Measurements from ENCODE around the gene PXDN.
"Not testable (repeated sequence)": the region's sequence is repeated elsewhere in the genome, so short reads cannot be mapped to it uniquely, and the experiment has no call there.

Gene PXDN

GRCh38 chr2:1744446-1745170 lies at the start of gene PXDN:
PXDN (minus strand) TSS chr2:1744515; CDS start chr2:1744455, 60 bp downstream.
- no peak for DNase-seq

GRCh38 chr2:1793868-1794445 lies 49.6 kb upstream of the PXDN start:
- DNase-seq = no peak

GRCh38 chr2:1793001-1793867 lies 48.9 kb upstream of the PXDN start:
- DNase-seq = no peak

- no peak for DNase-seq
Measured at GRCh38 chr2:1791685-1792435, 47.5 kb upstream of the PXDN start.

GRCh38 chr2:1791006-1791605 lies 46.8 kb upstream of the PXDN start:
- no peak for DNase-seq

- no peak for DNase-seq
Measured at GRCh38 chr2:1790473-1790872, 46.2 kb upstream of the PXDN start.

- no peak for DNase-seq
Measured at GRCh38 chr2:1789610-1790009, 45.3 kb upstream of the PXDN start.

GRCh38 chr2:1788478-1788959 lies 44.2 kb upstream of the PXDN start:
- no peak for DNase-seq

GRCh38 chr2:1787755-1788477 lies 43.6 kb upstream of the PXDN start:
- DNase-seq = no peak

GRCh38 chr2:1784986-1785617 lies 40.8 kb upstream of the PXDN start:
- no peak for DNase-seq

- no peak for DNase-seq
Measured at GRCh38 chr2:1784087-1784486, 39.8 kb upstream of the PXDN start.

GRCh38 chr2:1782514-1782913 lies 38.2 kb upstream of the PXDN start:
- DNase-seq = no peak

GRCh38 chr2:1781291-1782080 lies 37.2 kb upstream of the PXDN start:
- DNase-seq = no peak

GRCh38 chr2:1780693-1781092 lies 36.4 kb upstream of the PXDN start:
- no peak for DNase-seq

GRCh38 chr2:1780054-1780453 lies 35.7 kb upstream of the PXDN start:
- not testable (repeated sequence) for DNase-seq

GRCh38 chr2:1778566-1778965 lies 34.3 kb upstream of the PXDN start:
- no peak for DNase-seq

- DNase-seq = no peak
Measured at GRCh38 chr2:1777781-1778180, 33.5 kb upstream of the PXDN start.

- DNase-seq = no peak
Measured at GRCh38 chr2:1777156-1777555, 32.8 kb upstream of the PXDN start.

- DNase-seq = no peak
Measured at GRCh38 chr2:1775511-1776035, 31.3 kb upstream of the PXDN start.

- no peak for DNase-seq
Measured at GRCh38 chr2:1774929-1775328, 30.6 kb upstream of the PXDN start.

Measured in NK-92 treated with Interleukin-12 subunit alpha and Interleukin-12 subunit beta, amount 100 ng/mL, for 24 hours (cell line).